Left ventricle myocardium inferior (tissue), 1 donor: ENCODE measurements around the gene APMAP. TPM values are rescaled to one million over a fixed set of nuclear protein-coding genes. Genes with fewer than 3 reads are reported as not detected.
A peak's percentile ranks its signal among the peaks of the same experiment; 100 is the strongest.
"Not testable (repeated sequence)": the region's sequence is repeated elsewhere in the genome, so short reads cannot be mapped to it uniquely, and the experiment has no call there.

Experiments used
- DNase-seq: peaks from one replicate; pipeline ENCODE4 v3.0.0-alpha.2; 2020
- H3K27ac ChIP-seq: fragments of 200-600 bp; replicated peaks from 2 replicates; pipeline ENCODE4 v1.8.0; 2021
- H3K27me3 ChIP-seq: fragments of 200-600 bp; 2 replicates; pipeline ENCODE4 v1.8.0; 2021; ENCODE audit warnings: low read depth
- H3K36me3 ChIP-seq: fragments of 200-600 bp; 2 replicates; pipeline ENCODE4 v1.8.0; 2021
- H3K4me1 ChIP-seq: fragments of 200-600 bp; 2 replicates; pipeline ENCODE4 v1.8.0; 2021
- H3K4me3 ChIP-seq: fragments of 200-600 bp; 2 replicates; pipeline ENCODE4 v1.8.0; 2021; ENCODE audit warnings: mild to moderate bottlenecking, moderate library complexity
- H3K9me3 ChIP-seq: fragments of 200-600 bp; replicated peaks from 2 replicates; pipeline ENCODE4 v1.8.0; 2021
- intact Hi-C: fragments of 100-400 bp; cut with micrococcal nuclease; formaldehyde crosslinking; loops from one replicate; pipeline ENCODE4 v1.11.0; 2022
- total RNA-seq: library from RNA; stranded (reverse); fragmentation: NEBNext Ultra II Directional; extraction: Animal tissue kit (Norgen Biotek cat#: 25700); gene quantifications from one replicate; pipeline ENCODE4 v1.2.1, GENCODE V29; 2021
- TF ChIP-seq, protein P1 (sequence below): fragments of 200-600 bp; IDR thresholded peaks from 2 replicates; pipeline ENCODE4 v1.8.0; 2021; ENCODE audit warnings: antibody characterized with exemption, mild to moderate bottlenecking, borderline replicate concordance
- donor health status: DM: no; HTN: yes; CAD: no; lungs with severe emphysema.

APMAP gene
- total RNA-seq, 1 donor from 2014 or later, result 23.8 TPM

DNA sequence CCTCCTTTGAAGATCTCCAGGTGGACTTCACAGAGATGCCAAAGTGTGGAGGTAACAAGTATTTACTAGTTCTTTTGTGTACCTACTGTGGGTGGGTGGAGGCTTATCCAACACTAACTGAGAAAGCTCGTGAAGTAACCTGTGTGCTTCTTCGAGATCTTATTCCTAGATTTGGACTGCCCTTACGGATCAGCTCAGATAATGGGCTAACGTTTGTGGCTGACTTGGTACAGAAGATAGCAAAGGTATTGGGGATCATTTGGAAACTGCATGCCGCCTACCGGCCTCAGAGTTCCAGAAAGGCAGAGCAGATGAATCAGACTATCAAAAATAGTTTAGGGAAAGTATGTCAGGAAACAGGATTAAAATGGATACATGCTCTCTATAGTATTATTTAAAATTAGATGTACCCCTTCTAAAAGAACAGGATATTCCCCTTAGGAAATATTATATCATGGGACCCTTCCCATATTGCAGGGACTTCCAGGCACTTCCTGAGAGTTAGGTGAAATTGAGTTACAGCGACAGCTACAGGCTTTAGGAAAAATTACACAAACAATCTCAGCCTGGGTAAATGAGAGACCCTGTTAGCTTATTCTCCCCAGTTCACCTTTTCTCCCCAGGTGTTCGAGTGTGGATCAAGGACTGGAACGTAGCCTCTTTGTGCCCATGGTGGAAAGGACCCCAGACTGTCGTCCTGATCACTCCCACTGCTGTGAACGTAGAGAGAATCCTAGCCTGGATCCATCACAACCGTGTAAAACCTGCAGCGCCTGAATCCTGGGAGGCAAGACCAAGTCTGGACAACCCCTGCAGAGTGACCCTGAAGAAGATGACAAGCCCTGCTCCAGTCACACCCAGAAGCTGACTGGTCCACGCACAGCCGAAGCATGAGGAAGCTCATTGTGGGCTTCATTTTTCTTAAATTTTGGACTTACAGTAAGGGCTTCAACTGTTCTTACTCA lies 61.5 kb downstream of the APMAP start:
- DNase-seq, H3K9me3 ChIP-seq, H3K27ac ChIP-seq, H3K4me3 ChIP-seq, intact Hi-C loops, H3K4me1 ChIP-seq, H3K36me3 ChIP-seq, H3K27me3 ChIP-seq: not testable (repeated sequence)
- TF ChIP-seq, protein P1, sequence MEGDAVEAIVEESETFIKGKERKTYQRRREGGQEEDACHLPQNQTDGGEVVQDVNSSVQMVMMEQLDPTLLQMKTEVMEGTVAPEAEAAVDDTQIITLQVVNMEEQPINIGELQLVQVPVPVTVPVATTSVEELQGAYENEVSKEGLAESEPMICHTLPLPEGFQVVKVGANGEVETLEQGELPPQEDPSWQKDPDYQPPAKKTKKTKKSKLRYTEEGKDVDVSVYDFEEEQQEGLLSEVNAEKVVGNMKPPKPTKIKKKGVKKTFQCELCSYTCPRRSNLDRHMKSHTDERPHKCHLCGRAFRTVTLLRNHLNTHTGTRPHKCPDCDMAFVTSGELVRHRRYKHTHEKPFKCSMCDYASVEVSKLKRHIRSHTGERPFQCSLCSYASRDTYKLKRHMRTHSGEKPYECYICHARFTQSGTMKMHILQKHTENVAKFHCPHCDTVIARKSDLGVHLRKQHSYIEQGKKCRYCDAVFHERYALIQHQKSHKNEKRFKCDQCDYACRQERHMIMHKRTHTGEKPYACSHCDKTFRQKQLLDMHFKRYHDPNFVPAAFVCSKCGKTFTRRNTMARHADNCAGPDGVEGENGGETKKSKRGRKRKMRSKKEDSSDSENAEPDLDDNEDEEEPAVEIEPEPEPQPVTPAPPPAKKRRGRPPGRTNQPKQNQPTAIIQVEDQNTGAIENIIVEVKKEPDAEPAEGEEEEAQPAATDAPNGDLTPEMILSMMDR, result peak; percentile 46

DNA sequence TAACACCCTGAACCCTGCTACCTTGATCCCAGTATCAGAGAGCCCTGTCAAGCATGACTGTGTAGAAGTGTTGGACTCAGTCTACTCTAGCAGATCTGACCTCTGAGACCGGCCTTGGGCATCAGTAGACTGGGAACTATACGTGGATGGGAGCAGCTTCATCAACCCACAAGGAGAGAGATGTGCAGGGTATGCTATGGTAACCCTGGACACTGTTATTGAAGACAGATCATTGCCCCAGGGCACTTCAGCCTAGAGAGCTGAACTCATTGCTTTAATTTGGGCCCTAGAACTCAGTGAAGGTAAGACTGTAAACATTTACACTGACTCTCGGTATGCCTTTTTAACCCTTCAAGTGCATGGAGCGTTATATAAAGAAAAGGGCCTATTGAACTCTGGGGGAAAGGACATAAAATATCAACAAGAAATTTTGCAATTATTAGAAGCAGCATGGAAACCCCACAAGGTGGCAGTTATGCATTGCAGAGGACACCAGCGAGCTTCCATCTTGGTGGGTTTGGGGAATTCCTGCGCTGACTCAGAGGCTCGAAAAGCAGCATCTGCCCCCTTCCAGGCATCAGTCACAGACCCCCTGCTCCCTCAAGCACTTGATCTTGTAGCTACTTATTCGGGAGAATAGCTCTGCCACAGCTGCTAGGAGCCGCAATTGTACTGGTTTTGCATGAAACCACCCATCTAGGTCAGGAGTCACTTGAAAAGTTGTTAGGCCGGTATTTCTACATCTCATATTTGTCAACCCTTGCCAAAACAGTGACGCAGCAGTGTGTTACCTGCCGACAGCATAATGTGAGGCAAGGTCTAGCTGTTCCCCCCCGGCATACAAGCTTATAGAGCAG lies 62.5 kb downstream of the APMAP start:
- DNase-seq, H3K27ac ChIP-seq, H3K27me3 ChIP-seq, H3K36me3 ChIP-seq, H3K9me3 ChIP-seq, intact Hi-C loops, H3K4me1 ChIP-seq, H3K4me3 ChIP-seq: not testable (repeated sequence)

DNA sequence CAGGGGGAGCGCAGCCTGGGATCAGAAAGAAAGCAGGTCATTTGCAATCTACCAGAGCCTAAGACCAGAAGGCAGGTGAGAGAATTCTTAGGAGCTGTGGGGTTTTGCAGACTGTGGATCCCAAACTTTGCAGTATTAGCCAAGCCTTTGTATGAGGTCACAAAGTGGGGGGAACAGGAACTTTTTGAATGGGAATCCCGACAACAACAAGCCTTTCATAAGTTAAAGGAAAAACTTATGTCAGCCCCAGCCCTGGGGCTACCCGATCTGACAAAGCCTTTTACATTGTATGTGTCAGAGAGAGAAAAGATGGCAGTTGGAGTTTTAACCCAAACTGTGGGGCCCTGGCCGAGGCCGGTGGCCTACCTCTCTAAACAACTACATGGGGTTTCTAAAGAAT lies 63.3 kb downstream of the APMAP start:
- H3K4me1 ChIP-seq, H3K27me3 ChIP-seq, intact Hi-C loops, DNase-seq, H3K4me3 ChIP-seq, H3K27ac ChIP-seq, H3K36me3 ChIP-seq, H3K9me3 ChIP-seq: not testable (repeated sequence)

DNA sequence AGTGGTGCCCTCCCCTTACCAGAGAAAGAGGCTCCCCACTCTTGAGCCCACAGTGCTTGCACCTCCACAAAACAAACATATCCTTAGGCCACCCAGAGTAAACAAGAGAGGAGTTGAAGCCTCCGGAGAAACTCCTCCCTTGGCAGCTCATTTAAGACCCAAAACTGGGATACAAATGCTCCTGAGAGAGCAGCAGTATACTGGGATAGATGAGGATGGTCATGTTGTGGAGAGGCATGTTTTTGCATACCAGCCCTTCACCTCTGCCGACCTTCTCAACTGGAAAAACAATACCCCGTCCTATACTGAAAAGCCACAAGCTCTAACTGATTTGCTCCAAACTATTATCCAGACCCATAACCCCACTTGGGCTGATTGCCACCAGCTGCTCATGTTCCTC lies 71.8 kb downstream of the APMAP start:
- DNase-seq, H3K4me1 ChIP-seq, H3K36me3 ChIP-seq, H3K27ac ChIP-seq, H3K4me3 ChIP-seq, H3K27me3 ChIP-seq, intact Hi-C loops, H3K9me3 ChIP-seq: not testable (repeated sequence)

DNA sequence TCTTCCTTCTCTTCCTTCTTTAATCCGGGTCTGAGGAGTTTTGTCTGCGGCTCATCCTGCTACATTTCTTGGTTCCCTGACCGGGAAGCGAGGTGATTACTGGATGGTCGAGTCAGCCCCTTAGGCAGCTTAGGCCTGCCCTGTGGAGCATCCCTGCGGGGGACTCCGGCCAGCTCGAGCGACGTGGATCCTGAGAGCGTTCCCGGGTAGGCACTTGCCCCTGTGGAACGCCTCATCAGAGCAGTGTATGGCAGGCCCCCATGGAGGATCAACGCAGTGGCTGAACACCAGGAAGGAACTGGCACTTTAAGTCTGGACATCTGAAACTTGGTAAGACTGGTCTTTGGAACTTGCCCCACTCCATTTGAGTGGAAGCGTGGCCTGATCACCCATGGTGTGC lies 72.9 kb downstream of the APMAP start:
- H3K9me3 ChIP-seq, intact Hi-C loops, H3K27me3 ChIP-seq, DNase-seq, H3K36me3 ChIP-seq, H3K4me3 ChIP-seq, H3K4me1 ChIP-seq, H3K27ac ChIP-seq: not testable (repeated sequence)

DNA sequence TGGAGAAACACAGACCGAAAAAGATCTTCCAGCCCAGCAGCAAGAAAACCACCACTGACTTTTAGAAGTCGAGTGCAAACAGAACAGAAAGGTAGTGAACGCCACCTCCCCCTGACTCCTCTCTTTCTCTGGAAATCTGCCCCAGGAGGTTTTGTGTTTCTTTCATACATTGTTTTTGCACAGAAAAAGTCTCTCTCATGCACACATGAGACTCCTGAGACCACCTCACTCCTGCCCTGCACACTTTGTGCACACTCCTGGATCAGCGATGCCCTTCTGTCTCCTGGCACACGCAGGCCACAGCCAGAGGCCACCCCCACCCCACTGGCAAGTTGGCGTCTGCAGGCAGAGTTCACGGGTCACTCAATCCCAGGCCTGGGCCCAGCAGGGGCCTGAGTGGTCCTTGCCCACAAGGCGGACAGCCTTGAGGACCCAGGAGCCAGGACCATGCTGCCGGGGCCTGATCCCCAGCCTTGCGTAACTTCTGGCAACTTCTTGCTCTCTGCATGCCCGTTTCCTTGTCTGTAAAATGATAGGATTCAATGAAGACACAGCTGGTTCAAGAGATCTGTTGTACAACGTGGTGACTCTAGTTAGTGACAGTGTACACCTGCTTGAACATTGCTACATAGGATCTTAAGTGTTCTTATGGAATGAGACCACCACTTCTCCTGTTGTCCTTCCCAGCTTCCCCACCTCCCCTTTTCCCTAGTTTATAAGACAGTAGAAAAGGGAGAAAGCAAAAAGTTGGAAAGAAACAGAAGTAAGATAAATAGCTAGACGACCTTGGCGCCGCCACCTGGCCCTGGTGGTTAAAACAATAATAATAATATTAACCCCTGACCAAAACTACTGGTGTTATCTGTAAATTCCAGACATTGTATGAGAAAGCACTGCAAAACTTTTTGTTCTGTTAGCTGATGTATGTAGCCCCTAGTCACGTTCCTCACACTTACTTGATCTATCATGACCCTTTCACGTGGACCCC lies 73.7 kb downstream of the APMAP start:
- H3K4me3 ChIP-seq, result no peak overlapping the region
- intact Hi-C loops, result no loop called here
- no peaks in the 10 kb centered on the region for H3K9me3 ChIP-seq
- DNase-seq, result no peak
- no peak overlapping the region for H3K27ac ChIP-seq
- TF ChIP-seq, protein P1, result peak; percentile 8
- H3K36me3 ChIP-seq, result no peaks in the 10 kb centered on the region
- peaks cover 6% of the 10 kb centered on the region for H3K27me3 ChIP-seq
- H3K4me1 ChIP-seq, result no peaks in the 10 kb centered on the region
